GM18520 (cell line): ENCODE measurements around the gene PRKAG2.

Experiments used
- ATAC-seq: cut with Tn5 transposase; IDR thresholded peaks from one replicate; pipeline ENCODE4 v1.9.1; 2021; ENCODE audit not compliant: unreplicated experiment

The PRKAG2 gene

GRCh38 chr7:151607464-151607867 is 269.4 kb downstream of the PRKAG2 start:
- no peak for ATAC-seq

- ATAC-seq, result no peak
These were observed 273.0 kb downstream of the PRKAG2 start for GRCh38 chr7:151603951-151604350.

- no peak for ATAC-seq
These were observed 275.2 kb downstream of the PRKAG2 start for GRCh38 chr7:151601521-151602305.

GRCh38 chr7:151600331-151600730 is 276.6 kb downstream of the PRKAG2 start:
- ATAC-seq, result no peak

GRCh38 chr7:151599401-151600227 is 277.3 kb downstream of the PRKAG2 start:
- no peak for ATAC-seq

GRCh38 chr7:151597541-151598444 is 279.1 kb downstream of the PRKAG2 start:
- no peak for ATAC-seq

- ATAC-seq, result no peak
These were observed 281.1 kb downstream of the PRKAG2 start for GRCh38 chr7:151595702-151596350.

- no peak for ATAC-seq
These were observed 283.9 kb downstream of the PRKAG2 start for GRCh38 chr7:151592868-151593486.

- ATAC-seq, result no peak
These were observed 284.6 kb downstream of the PRKAG2 start for GRCh38 chr7:151592330-151592729.

GRCh38 chr7:151591866-151592265 is 285.0 kb downstream of the PRKAG2 start:
- no peak for ATAC-seq

- ATAC-seq, result no peak
These were observed 285.8 kb downstream of the PRKAG2 start for GRCh38 chr7:151590850-151591771.

- peak; percentile 68 for ATAC-seq
These were observed 286.7 kb downstream of the PRKAG2 start for GRCh38 chr7:151590071-151590849.

- ATAC-seq, result no peak
These were observed 287.9 kb downstream of the PRKAG2 start for GRCh38 chr7:151588982-151589381.

GRCh38 chr7:151586531-151587260 is 290.2 kb downstream of the PRKAG2 start:
- ATAC-seq, result no peak

GRCh38 chr7:151585744-151586393 is 291.0 kb downstream of the PRKAG2 start:
- ATAC-seq, result no peak

- no peak for ATAC-seq
These were observed 295.2 kb downstream of the PRKAG2 start for GRCh38 chr7:151581741-151582140.

- no peak for ATAC-seq
These were observed 297.3 kb downstream of the PRKAG2 start for GRCh38 chr7:151579644-151580043.
